HEK293 (cell line): ENCODE measurements around the gene SLC25A42.

Experiments used
- CTCF ChIA-PET: fragments of 350-600 bp; formaldehyde crosslinking; extraction: SDS; loops from one replicate; lab custom pipeline; 2021; ENCODE audit warnings: antibody characterized with exemption; lab: Yijun Ruan, JAX
- POLR2A ChIA-PET: fragments of 300-600 bp; formaldehyde crosslinking; extraction: SDS; loops from one replicate; lab custom pipeline; 2020; ENCODE audit warnings: antibody characterized with exemption, inconsistent platforms; lab: Yijun Ruan, JAX
- H3K27ac ChIP-seq: fragments of 200-500 bp; sonication (Bioruptor generic); 2 replicates; pipeline ENCODE4 v1.5.1; 2014; ENCODE audit warnings: low read depth, low read length, control low read depth, inconsistent platforms; ENCODE audit errors: extremely low read depth
- H3K36me3 ChIP-seq, 2 experiments: fragments of 200-500 bp in 1 of 2; sonication (Bioruptor generic) in 1 of 2; 1 replicate in 1 of 2; 2 replicates in 1 of 2; pipeline ENCODE4 v1.5.1; 2014 to 2017; ENCODE audit warnings: inconsistent platforms in 2 of 2, low read length in 2 of 2; ENCODE audit not compliant: control insufficient read depth in 2 of 2, insufficient read depth in 1 of 2
- H3K4me1 ChIP-seq: fragments of 200-500 bp; sonication (Bioruptor generic); 2 replicates; pipeline ENCODE4 v1.5.1; 2014; ENCODE audit warnings: mild to moderate bottlenecking, low read length, inconsistent platforms; ENCODE audit not compliant: control insufficient read depth, insufficient read depth
- H3K4me3 ChIP-seq: 2 replicates; pipeline ENCODE4 v1.5.1; 2011; ENCODE audit warnings: low read depth, mild to moderate bottlenecking, control low read depth, low read length, moderate library complexity
- H3K9me3 ChIP-seq: fragments of 200-500 bp; sonication (Bioruptor generic); 2 replicates; pipeline ENCODE4 v1.5.1; 2014; ENCODE audit warnings: low read depth, low read length, inconsistent platforms; ENCODE audit not compliant: control insufficient read depth, insufficient read depth
- ELK4 ChIP-seq: IDR thresholded peaks from 2 replicates; pipeline ENCODE4 v1.6.1; 2011; ENCODE audit warnings: mild to moderate bottlenecking, low read depth, low read length, borderline replicate concordance
- FEZF1 ChIP-seq: fragments of 450-650 bp; formaldehyde crosslinking; IDR thresholded peaks from 2 replicates; pipeline ENCODE4 v1.5.1; 2016; ENCODE audit warnings: missing biosample characterization, missing genetic modification characterization
- PRDM10 ChIP-seq: fragments of 450-650 bp; formaldehyde crosslinking; IDR thresholded peaks from 2 replicates; pipeline ENCODE4 v1.5.1; 2016; ENCODE audit warnings: missing biosample characterization, missing genetic modification characterization
- ZBTB8A ChIP-seq: fragments of 450-650 bp; formaldehyde crosslinking; IDR thresholded peaks from 2 replicates; pipeline ENCODE4 v1.5.1; 2016; ENCODE audit warnings: missing biosample characterization, missing genetic modification characterization
- ZNF2 ChIP-seq: fragments of 450-650 bp; formaldehyde crosslinking; IDR thresholded peaks from 2 replicates; pipeline ENCODE4 v1.5.1; 2016; ENCODE audit warnings: missing biosample characterization, missing genetic modification characterization
- ZNF354C ChIP-seq: fragments of 450-650 bp; formaldehyde crosslinking; IDR thresholded peaks from 2 replicates; pipeline ENCODE4 v1.5.1; 2016; ENCODE audit warnings: missing biosample characterization, missing genetic modification characterization, low read depth, borderline replicate concordance
- ZNF394 ChIP-seq: fragments of 450-650 bp; formaldehyde crosslinking; IDR thresholded peaks from 2 replicates; pipeline ENCODE4 v1.5.1; 2016; ENCODE audit warnings: missing biosample characterization, missing genetic modification characterization, mild to moderate bottlenecking, moderate library complexity, borderline replicate concordance
- ZNF426 ChIP-seq: fragments of 450-650 bp; formaldehyde crosslinking; IDR thresholded peaks from 2 replicates; pipeline ENCODE4 v1.5.1; 2017; ENCODE audit warnings: missing biosample characterization, missing genetic modification characterization, mild to moderate bottlenecking, inconsistent platforms, moderate library complexity
- ZNF518A ChIP-seq: fragments of 450-650 bp; formaldehyde crosslinking; conservative IDR thresholded peaks from 2 replicates; pipeline ENCODE4 v1.5.1; 2016; ENCODE audit warnings: low read depth, missing biosample characterization, missing genetic modification characterization
- ZNF623 ChIP-seq: fragments of 450-650 bp; formaldehyde crosslinking; IDR thresholded peaks from 2 replicates; pipeline ENCODE4 v1.5.1; 2016; ENCODE audit warnings: missing biosample characterization, missing genetic modification characterization
- ZNF76 ChIP-seq: fragments of 450-650 bp; formaldehyde crosslinking; IDR thresholded peaks from 2 replicates; pipeline ENCODE4; 2016; ENCODE audit warnings: low read depth, missing biosample characterization, missing genetic modification characterization, borderline replicate concordance
- TF ChIP-seq, protein P1 (sequence below): fragments of 450-650 bp; formaldehyde crosslinking; IDR thresholded peaks from 2 replicates; pipeline ENCODE4 v1.5.1; 2016; ENCODE audit warnings: missing biosample characterization, missing genetic modification characterization
- TF ChIP-seq, protein P2 (sequence below): fragments of 450-650 bp; formaldehyde crosslinking; conservative IDR thresholded peaks from 2 replicates; pipeline ENCODE4 v1.5.1; 2016; ENCODE audit warnings: low read depth, missing biosample characterization, missing genetic modification characterization

Gene SLC25A42

GRCh38 chr19:19067276-19068072 is 3.7 kb downstream of the SLC25A42 start:
- no peak for TF ChIP-seq ELK4
- no peak for TF ChIP-seq ZNF2 (tag by site-specific recombination)
- peak; percentile 34; the same call in 1 of the 2 replicates for TF ChIP-seq PRDM10
- H3K27ac ChIP-seq = no peak overlapping the region
- CTCF ChIA-PET = interaction anchor here (0.6 to 1.6 kb wide), 5 partner anchors 15 to 423 kb away, joined by 4 to 6 read pairs (median 4); no protein-coding TSS in a partner anchor
- no peaks in the 10 kb centered on the region for H3K9me3 ChIP-seq
- no peak overlapping the region for H3K4me3 ChIP-seq
- no peaks in the 10 kb centered on the region for H3K36me3 ChIP-seq
- POLR2A ChIA-PET = no interaction called here
- peaks cover 11% of the 10 kb centered on the region for H3K4me1 ChIP-seq

DNA sequence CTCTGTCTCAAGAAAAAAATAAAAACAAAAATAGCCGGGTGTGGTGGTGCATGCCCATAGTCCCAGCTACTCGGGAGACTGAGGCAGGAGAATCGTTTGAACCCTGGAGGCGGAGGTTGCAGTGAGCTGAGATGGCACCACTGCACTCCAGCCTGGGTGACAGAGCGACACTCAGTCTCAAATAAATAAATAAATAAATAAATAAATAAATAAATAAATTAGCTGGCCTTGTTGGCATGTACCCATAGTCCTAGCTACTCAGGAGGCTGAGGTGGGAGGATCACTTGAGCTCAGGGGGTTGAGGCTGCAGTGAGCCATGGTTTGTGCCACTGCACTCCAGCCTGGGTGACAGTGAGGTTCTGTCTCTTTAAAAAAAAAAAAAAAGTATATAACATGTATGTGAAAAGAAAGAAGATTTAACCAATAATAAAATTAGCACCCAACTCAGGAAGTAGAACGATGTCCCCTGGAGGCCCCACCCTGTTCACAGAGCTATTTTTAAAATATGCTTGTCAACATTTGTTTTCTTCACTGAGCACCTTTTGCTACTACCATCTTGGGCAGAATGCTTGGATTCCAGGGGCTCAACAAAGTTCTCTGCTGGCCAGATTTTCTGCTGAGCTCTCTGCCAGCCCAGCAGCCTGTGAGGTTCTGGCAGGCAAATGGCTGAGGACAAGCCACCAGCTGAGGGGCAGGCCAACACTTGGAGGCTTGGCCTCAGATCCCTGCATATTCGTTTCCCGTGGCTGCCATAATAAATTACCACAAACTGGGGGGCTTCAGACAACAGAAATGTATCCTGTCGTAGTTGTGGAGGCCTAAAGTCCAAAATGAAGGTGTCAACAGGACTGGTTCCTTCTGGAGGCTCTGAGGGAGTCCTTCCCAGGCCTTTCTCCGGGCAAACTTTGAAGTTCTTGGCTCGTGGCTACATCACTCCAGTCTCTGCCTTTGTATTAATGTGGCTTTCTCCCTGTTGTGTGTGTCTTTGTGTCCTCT is 5.2 kb downstream of the SLC25A42 start:
- ChIA-PET POLR2A (interaction anchor here (0.7 kb wide), 1 partner anchor 17 kb away, joined by 4 read pairs; no protein-coding TSS in a partner anchor), CTCF (interaction anchor here (0.6 kb wide), 3 partner anchors 9 to 1293 kb away, joined by 3 read pairs; no protein-coding TSS in a partner anchor)
- Histone ChIP-seq H3K36me3 (no peaks in the 10 kb centered on the region), H3K4me3 (no peak overlapping the region), H3K4me1 (peaks cover 10% of the 10 kb centered on the region), H3K9me3 (no peaks in the 10 kb centered on the region), H3K27ac (no peak overlapping the region)
- TF ChIP-seq FEZF1 (tag by site-specific recombination) (peak; percentile 28; the same call in 1 of the 2 replicates), ZBTB8A (peak; percentile 28; the same call in 1 of the 2 replicates), ZNF394 (tag by site-specific recombination) (peak; percentile 74; the same call in 1 of the 2 replicates), ZNF518A (tag by site-specific recombination) (peak; percentile 69), ZNF623 (tag by site-specific recombination) (peak; percentile 41), ZNF354C (tag by site-specific recombination) (no peak), ZNF76 (tag by site-specific recombination) (no peak), ZNF426 (tag by site-specific recombination) (peak; percentile 38)
- TF ChIP-seq, protein P1, sequence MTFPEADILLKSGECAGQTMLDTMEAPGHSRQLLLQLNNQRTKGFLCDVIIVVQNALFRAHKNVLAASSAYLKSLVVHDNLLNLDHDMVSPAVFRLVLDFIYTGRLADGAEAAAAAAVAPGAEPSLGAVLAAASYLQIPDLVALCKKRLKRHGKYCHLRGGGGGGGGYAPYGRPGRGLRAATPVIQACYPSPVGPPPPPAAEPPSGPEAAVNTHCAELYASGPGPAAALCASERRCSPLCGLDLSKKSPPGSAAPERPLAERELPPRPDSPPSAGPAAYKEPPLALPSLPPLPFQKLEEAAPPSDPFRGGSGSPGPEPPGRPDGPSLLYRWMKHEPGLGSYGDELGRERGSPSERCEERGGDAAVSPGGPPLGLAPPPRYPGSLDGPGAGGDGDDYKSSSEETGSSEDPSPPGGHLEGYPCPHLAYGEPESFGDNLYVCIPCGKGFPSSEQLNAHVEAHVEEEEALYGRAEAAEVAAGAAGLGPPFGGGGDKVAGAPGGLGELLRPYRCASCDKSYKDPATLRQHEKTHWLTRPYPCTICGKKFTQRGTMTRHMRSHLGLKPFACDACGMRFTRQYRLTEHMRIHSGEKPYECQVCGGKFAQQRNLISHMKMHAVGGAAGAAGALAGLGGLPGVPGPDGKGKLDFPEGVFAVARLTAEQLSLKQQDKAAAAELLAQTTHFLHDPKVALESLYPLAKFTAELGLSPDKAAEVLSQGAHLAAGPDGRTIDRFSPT (tag by site-specific recombination) = no peak
- TF ChIP-seq, protein P2, sequence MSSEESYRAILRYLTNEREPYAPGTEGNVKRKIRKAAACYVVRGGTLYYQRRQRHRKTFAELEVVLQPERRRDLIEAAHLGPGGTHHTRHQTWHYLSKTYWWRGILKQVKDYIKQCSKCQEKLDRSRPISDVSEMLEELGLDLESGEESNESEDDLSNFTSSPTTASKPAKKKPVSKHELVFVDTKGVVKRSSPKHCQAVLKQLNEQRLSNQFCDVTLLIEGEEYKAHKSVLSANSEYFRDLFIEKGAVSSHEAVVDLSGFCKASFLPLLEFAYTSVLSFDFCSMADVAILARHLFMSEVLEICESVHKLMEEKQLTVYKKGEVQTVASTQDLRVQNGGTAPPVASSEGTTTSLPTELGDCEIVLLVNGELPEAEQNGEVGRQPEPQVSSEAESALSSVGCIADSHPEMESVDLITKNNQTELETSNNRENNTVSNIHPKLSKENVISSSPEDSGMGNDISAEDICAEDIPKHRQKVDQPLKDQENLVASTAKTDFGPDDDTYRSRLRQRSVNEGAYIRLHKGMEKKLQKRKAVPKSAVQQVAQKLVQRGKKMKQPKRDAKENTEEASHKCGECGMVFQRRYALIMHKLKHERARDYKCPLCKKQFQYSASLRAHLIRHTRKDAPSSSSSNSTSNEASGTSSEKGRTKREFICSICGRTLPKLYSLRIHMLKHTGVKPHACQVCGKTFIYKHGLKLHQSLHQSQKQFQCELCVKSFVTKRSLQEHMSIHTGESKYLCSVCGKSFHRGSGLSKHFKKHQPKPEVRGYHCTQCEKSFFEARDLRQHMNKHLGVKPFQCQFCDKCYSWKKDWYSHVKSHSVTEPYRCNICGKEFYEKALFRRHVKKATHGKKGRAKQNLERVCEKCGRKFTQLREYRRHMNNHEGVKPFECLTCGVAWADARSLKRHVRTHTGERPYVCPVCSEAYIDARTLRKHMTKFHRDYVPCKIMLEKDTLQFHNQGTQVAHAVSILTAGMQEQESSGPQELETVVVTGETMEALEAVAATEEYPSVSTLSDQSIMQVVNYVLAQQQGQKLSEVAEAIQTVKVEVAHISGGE (tag by site-specific recombination) = peak; percentile 37; the same call in 1 of the 2 replicates
